HG02970 (cell line): ENCODE results near the gene METRN.
"Not testable (repeated sequence)": the region's sequence is repeated elsewhere in the genome, so short reads cannot be mapped to it uniquely, and the experiment has no call there.

Experiments
- ATAC-seq: cut with Tn5 transposase; IDR thresholded peaks from one replicate; pipeline ENCODE4 v1.9.1; 2021; ENCODE audit warnings: mild to moderate bottlenecking, moderate library complexity, moderate number of reproducible peaks; ENCODE audit not compliant: unreplicated experiment, low FRiP score

The METRN gene

GRCh38 chr16:689175-689897, 25.6 kb upstream of the METRN start:
- no peak for ATAC-seq

GRCh38 chr16:691242-691641, 23.7 kb upstream of the METRN start:
- ATAC-seq = not testable (repeated sequence)

- no peak for ATAC-seq
Observed at GRCh38 chr16:692356-693108, 22.4 kb upstream of the METRN start.

DNA sequence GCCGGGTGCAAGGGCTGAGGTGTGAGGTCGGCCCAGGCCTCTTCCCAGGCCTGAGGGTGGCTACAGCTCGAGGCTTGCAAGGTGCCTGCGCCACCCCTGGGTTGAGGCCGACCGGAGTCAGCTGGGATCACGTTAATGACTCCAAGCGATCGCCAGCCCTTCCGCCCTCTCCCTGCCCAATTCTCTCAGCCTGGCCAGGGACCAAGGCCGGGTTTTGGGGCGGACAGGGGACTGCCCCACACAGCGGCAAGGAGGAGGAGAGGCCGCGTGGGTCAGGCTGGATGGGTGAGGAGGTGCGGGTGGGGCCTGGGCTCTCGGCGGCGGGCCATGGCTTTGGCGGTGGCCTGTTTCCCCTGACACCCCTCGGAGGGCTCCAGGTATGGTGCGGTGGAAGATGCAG, 21.6 kb upstream of the METRN start:
- no peak for ATAC-seq

DNA sequence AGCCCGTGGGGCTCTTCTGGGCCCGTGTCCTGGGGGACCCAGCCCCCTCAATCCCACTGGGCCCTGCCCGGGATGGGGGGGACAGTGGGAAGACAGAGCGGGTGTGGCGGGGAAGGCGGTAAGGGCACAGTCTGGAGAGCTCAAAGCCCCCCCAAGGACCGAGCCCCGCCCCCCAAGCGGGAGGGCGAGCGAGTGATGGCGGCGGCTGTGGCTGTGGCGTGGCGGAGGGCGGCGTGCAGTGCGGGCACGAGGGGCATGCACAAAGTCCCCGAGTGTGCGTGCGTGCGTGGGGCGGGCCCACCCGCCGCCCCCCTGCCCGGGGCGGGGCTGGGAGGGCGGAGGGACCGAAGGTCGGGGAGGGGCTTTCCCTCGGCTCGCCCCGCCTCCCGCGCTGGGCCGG, 21.2 kb upstream of the METRN start:
- no peak for ATAC-seq

DNA sequence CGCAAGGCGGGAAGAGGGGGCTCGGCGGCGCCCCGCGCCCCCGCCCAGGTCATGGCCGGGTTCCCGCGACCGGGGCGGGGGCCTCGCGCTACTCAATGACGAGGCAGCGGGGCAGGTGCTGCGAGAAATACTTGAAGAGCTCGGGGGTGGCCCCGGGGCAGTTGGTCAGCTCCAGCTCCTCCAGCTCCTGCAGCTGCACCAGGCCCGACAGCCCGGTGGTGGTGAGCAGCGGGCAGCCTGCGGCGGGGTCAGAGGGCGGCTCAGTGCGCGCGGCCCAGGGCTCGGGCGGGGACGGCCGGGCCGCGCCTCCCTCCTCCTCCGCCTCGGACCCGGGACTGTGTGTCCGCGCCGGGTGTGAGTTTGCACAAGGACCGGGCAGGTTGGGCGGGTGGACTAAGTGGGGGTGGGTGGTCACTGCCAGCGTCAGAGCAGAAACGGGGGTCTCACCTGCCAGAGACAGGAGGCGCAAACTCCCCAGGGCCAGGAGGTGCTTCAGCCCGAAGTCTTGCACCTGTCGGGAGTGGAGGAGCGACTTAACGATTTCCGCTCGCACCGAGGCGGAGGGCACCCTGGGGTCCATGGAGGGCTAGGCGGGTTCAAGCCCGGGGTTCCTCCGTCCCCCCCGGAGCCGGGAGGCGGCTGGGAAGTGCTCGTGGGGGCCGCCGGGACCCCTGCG, 20.6 kb upstream of the METRN start:
- ATAC-seq = no peak

GRCh38 chr16:694863-695354, 20.0 kb upstream of the METRN start:
- no peak for ATAC-seq

GRCh38 chr16:695355-696089, 19.4 kb upstream of the METRN start:
- no peak for ATAC-seq

- no peak for ATAC-seq
Observed at GRCh38 chr16:698911-699671, 15.8 kb upstream of the METRN start.

- ATAC-seq = no peak
Observed at GRCh38 chr16:700684-701584, 14.0 kb upstream of the METRN start.

DNA sequence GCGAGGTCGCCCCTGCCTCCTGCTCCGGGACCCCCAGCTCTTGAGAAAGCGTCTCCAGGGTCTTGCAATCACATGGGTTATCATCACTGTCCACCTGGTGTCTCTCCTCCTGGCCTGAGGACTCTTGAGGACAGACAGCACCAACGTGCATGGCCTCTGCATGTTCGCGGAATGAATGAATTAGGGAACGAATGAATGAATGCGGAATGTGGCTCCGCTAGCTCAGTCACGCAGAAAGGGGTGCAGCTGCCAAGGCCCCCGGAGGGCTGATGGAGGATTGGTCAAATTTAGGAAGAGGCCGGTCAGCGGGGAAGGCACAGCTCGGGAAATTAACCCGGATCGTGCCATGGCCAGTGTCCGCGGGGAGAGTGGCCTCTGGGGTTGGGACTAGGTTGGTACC, 12.6 kb upstream of the METRN start:
- ATAC-seq = no peak

DNA sequence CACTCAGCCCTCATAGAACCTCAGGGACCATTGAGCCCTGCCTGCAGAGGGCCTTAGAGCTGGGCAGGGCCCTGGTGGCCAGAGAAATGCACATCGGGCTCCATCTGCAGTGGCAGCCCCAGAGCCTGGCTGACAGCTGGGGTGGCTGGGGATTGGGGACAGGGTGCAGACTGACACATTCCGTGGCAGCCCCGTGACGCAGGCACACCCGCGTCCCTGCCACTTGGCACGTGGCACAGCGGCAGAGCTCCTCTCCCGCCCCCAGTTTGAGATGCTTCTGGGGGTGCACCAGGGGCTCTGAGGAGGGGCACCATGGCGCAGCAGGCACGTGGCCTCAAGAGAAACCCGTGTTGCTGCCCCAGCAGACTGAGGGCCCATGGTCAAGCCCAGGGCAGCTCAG, 11.5 kb upstream of the METRN start:
- ATAC-seq = no peak

DNA sequence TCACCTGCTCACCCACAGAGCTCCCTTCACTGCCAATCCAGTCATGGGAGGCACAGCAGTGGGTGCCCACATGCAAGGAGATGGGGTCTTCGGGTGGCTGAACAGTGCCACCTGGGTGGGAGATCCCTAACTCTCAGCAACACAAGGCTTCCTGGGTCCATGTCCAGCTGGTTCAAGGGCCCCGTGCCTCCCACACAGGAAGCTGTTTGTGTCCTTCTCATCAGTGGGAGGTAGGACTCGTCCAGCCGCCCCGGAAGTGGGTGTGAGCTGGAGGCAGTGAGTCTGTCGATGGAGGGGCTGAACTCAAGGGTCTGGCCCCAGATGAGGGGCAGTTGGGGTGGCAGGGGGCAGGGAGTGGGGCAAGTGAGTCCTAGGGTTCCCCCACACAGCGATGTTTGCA, 10.9 kb upstream of the METRN start:
- ATAC-seq = no peak

DNA sequence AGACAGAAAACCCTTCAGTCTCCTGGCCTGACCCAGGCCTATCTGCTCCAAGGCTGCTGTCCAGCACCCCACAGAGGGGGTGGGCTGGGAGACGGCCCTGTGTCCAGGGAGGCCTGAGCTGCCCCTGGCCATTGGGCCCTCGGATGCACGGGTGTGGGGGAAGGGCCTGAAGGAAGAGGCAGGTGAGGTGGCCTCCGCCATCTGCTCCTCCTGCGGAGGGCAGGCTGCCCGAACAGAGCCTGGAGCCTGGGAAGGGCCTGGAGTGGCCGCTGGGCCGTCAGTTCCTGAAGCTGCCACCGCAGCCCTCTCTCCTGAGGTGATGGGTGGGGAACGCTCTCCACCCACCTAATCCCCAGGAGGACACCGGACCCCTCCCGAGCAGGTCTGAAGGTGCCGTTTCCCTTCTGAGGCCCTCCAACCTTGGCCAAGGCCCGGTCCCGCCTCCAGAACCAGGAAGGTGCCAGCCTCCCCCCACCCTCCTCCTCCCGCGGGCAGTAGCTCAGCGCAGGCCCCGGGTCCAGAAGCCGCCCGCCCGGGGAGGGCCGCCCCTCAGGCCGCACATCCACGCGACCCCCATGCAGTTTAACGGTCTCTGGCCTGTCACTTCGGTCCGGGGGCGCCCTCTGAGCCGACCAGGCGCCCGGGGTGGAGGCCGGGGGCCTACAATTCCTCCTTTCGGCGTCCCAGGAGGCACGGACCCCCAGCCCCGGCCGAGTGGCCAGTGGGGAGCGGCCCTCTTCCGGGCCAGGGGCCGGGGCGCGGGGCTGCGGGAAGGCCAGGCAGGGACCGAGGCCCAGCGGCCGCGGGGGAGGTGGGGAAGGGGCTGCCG, 10.2 kb upstream of the METRN start:
- ATAC-seq = no peak

GRCh38 chr16:705431-706188, 9.3 kb upstream of the METRN start, which contains the start of gene FBXL16:
TSS of gene FBXL16 (minus strand) at chr16:705801. CDS start at chr16:697405, 8,396 bp downstream.
- ATAC-seq = no peak

DNA sequence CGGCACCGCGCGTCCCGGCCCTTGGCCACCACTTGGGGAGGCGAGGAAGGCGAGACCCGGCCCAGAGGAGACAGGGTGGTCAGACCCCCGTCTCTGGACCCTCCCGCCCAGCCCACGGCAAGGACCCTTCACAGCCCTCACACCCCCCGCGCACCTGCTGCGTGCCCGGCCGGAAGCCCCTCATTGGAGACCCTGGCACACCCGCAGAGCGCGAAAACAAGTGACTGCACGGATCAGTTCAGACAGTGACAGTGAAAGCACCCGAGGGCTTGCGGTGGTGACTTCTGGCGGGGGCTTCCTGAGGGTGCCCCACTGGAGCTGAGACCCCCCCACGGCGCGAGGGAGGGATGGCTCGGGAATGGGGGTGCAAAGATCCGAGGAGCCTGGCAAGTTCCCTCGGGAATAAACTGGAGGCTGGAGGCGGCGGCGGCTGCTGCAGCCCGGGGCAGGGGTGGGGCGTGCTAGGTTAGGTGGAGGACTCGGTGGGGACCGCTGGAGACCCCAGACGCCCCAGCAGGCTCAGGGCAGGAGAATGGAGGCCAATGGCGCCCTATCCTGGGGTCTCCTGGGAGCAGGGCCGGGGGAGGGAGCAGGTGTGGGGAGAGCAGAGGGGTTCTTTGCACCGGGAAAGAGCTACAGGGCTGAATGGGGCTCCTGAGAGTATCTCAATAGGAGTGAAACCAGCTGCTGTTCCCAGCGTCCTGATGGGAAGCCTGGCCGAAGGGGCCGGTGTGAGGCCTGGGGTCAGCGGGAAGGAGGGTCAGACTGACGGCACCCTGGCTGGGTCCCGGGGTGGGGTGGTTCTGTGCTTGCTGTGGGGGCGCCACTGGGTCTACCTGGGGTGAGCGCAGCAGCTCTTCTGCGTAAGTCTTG, 8.5 kb upstream of the METRN start:
- no peak for ATAC-seq
